ENCODE data around the gene PRKG1. TPM values are rescaled to one million over a fixed set of nuclear protein-coding genes. Genes with fewer than 3 reads are reported as not detected.

PRKG1 gene
- total RNA-seq, 6 experiments from 2014 or later = 1.1 to 2.0 (median 1.3) TPM

- DNase-seq (no peak), ATAC-seq (no peak)
- Histone ChIP-seq H3K9me3 (no peaks in the 10 kb centered on the region), H3K4me3 (no peak overlapping the region), H3K36me3 (no peaks in the 10 kb centered on the region), H3K27me3 (no peaks in the 10 kb centered on the region), H3K27ac (no peak overlapping the region), H3K4me1 (no peaks in the 10 kb centered on the region)
- TF ChIP-seq CTCF (IDR thresholded peaks at IDR 0.05) = no peak
- TF ChIP-seq POLR2A (IDR thresholded peaks at IDR 0.05) = no peak
- intact Hi-C loops (cut with DNase I) = no loop called here
- WGBS (ENCODE audit: insufficient coverage, low coverage, low lambda C conversion rate, missing lambda C conversion rate) = 86% methylated on average over 2 of the region's 2 CpGs
These were observed 353.5 kb downstream of the PRKG1 start for GRCh38 chr10:51427758-51428157.

- 36% methylated on average over 1 of the region's 1 CpG for WGBS (ENCODE audit: insufficient coverage, low coverage, low lambda C conversion rate, missing lambda C conversion rate)
These were observed 356.2 kb downstream of the PRKG1 start for GRCh38 chr10:51430506-51430905.

GRCh38 chr10:51433949-51434475, 359.7 kb downstream of the PRKG1 start:
- no peaks in the 10 kb centered on the region for H3K4me1 ChIP-seq
- DNase-seq (no peak), ATAC-seq (no peak)
- WGBS (ENCODE audit: insufficient coverage, low coverage, low lambda C conversion rate, missing lambda C conversion rate) = 54% methylated on average over 4 of the region's 4 CpGs
- H3K27ac ChIP-seq = no peak overlapping the region
- H3K4me3 ChIP-seq = no peak overlapping the region
- H3K36me3 ChIP-seq = no peaks in the 10 kb centered on the region
- TF ChIP-seq CTCF (IDR thresholded peaks at IDR 0.05) (no peak), POLR2A (IDR thresholded peaks at IDR 0.05) (no peak)
- no peaks in the 10 kb centered on the region for H3K9me3 ChIP-seq
- intact Hi-C loops (cut with DNase I) = no loop called here
- no peaks in the 10 kb centered on the region for H3K27me3 ChIP-seq

More at GRCh38 chr10:51430506-51430905, 356.2 kb downstream of the PRKG1 start:
- intact Hi-C loops (cut with DNase I) = no loop called here
- ATAC-seq (no peak), DNase-seq (no peak)
- TF ChIP-seq POLR2A (IDR thresholded peaks at IDR 0.05) (no peak), CTCF (IDR thresholded peaks at IDR 0.05) (no peak)
- H3K27ac ChIP-seq = no peak overlapping the region
- no peaks in the 10 kb centered on the region for H3K9me3 ChIP-seq
- no peaks in the 10 kb centered on the region for H3K27me3 ChIP-seq
- H3K4me1 ChIP-seq = no peaks in the 10 kb centered on the region
- H3K4me3 ChIP-seq = no peak overlapping the region
- H3K36me3 ChIP-seq = no peaks in the 10 kb centered on the region

GRCh38 chr10:51436805-51437204, 362.5 kb downstream of the PRKG1 start:
- Histone ChIP-seq H3K4me3 (no peak overlapping the region), H3K27me3 (no peaks in the 10 kb centered on the region), H3K27ac (no peak overlapping the region), H3K9me3 (no peaks in the 10 kb centered on the region), H3K4me1 (no peaks in the 10 kb centered on the region), H3K36me3 (no peaks in the 10 kb centered on the region)
- 50% methylated on average over 3 of the region's 4 CpGs for WGBS (ENCODE audit: insufficient coverage, low coverage, low lambda C conversion rate, missing lambda C conversion rate)
- intact Hi-C loops (cut with DNase I) = no loop called here
- TF ChIP-seq POLR2A (IDR thresholded peaks at IDR 0.05) (no peak), CTCF (IDR thresholded peaks at IDR 0.05) (no peak)
- no peak for DNase-seq
- ATAC-seq = no peak

GRCh38 chr10:51439645-51440044, 365.4 kb downstream of the PRKG1 start:
- Histone ChIP-seq H3K4me1 (no peaks in the 10 kb centered on the region), H3K9me3 (no peaks in the 10 kb centered on the region), H3K27ac (no peak overlapping the region), H3K4me3 (no peak overlapping the region), H3K27me3 (no peaks in the 10 kb centered on the region), H3K36me3 (no peaks in the 10 kb centered on the region)
- intact Hi-C loops (cut with DNase I) = no loop called here
- ATAC-seq = no peak
- WGBS (ENCODE audit: insufficient coverage, low coverage, low lambda C conversion rate, missing lambda C conversion rate) = 23% methylated on average over 1 of the region's 1 CpG
- TF ChIP-seq POLR2A (IDR thresholded peaks at IDR 0.05) = no peak
- TF ChIP-seq CTCF (IDR thresholded peaks at IDR 0.05) = no peak
- DNase-seq = no peak
